Adrenal gland (tissue), 5 donors: Measurements from ENCODE around the gene XRCC5.

ENCODE experiments used
- CTCF ChIP-seq, 6 experiments: fragments of 450-650 bp in 4 of 6; fragments of 200-600 bp in 2 of 6; sonication (generic) in 1 of 6; IDR thresholded peaks; 1 replicate in 5 of 6; 2 replicates in 1 of 6; pipeline versions ENCODE4 v1.5.1 to v1.8.0; 2016 to 2021; ENCODE audit warnings: antibody characterized with exemption in 6 of 6, mild to moderate bottlenecking in 2 of 6, moderate library complexity in 1 of 6
- POLR2A ChIP-seq, 2 donors: fragments of 450-650 bp; IDR thresholded peaks; one replicate each; pipeline ENCODE4 v1.6.1; 2017; ENCODE audit warnings: antibody characterized with exemption in 2 of 2, mild to moderate bottlenecking in 2 of 2, moderate library complexity in 1 of 2
- donor health status: DM: no; HTN: no; CAD: no.

- TF ChIP-seq CTCF (IDR thresholded peaks at IDR 0.05) = no peak
- no peak for TF ChIP-seq POLR2A (IDR thresholded peaks at IDR 0.05)
Measured at GRCh38 chr2:216118474-216118873, 9.3 kb downstream of the XRCC5 start.
